Mesothelial cell of epicardium (in vitro differentiated cells): ENCODE data around the gene PTPRG. TPM values are rescaled to one million over a fixed set of nuclear protein-coding genes. Genes with fewer than 3 reads are reported as not detected.

Experiments
- DNase-seq, 2 experiments: peaks; one replicate each; pipeline ENCODE4 v3.0.0; 2021; ENCODE audit warnings: low spot score in 2 of 2; ENCODE audit not compliant: unreplicated experiment in 2 of 2
- H3K27ac Mint-ChIP-seq: 2 replicates; pipeline ENCODE4 v1.8.0; 2021; ENCODE audit warnings: mixed read lengths
- H3K27me3 Mint-ChIP-seq: 2 replicates; pipeline ENCODE4 v1.8.0; 2021; ENCODE audit warnings: low read depth, mixed read lengths
- H3K36me3 Mint-ChIP-seq: 2 replicates; pipeline ENCODE4 v1.8.0; 2021; ENCODE audit warnings: mixed read lengths
- H3K4me1 Mint-ChIP-seq: 2 replicates; pipeline ENCODE4 v1.8.0; 2021; ENCODE audit warnings: mixed read lengths
- H3K4me3 Mint-ChIP-seq: 2 replicates; pipeline ENCODE4 v1.8.0; 2021; ENCODE audit warnings: mild to moderate bottlenecking, moderate library complexity, mixed read lengths
- H3K9me3 Mint-ChIP-seq: 2 replicates; pipeline ENCODE4 v1.8.0; 2021; ENCODE audit warnings: mixed read lengths
- CTCF ChIP-seq: fragments of 200-600 bp; sonication (generic); IDR thresholded peaks from one replicate; pipeline ENCODE4 v1.5.0; 2021; ENCODE audit warnings: antibody characterized with exemption; ENCODE audit not compliant: unreplicated experiment
- total RNA-seq: library from RNA; stranded (reverse); gene quantifications from 3 replicates; pipeline ENCODE4 v1.2.1, GENCODE V29; 2021

Gene PTPRG
- total RNA-seq, 1 donor from 2014 or later = 40.4 TPM

- Mint-ChIP-seq H3K4me3 (no peak overlapping the region), H3K27ac (no peak overlapping the region), H3K9me3 (peaks cover 11% of the 10 kb centered on the region), H3K4me1 (peaks cover 15% of the 10 kb centered on the region), H3K36me3 (peaks cover 11% of the 10 kb centered on the region), H3K27me3 (no peaks in the 10 kb centered on the region)
- DNase-seq = no peak
- TF ChIP-seq CTCF = no peak
Observed at GRCh38 chr3:61934505-61934871, 373.1 kb downstream of the PTPRG start.

GRCh38 chr3:61935814-61936213 lies 374.4 kb downstream of the PTPRG start:
- TF ChIP-seq CTCF = no peak
- H3K4me3 Mint-ChIP-seq = no peak overlapping the region
- DNase-seq = no peak
- H3K27ac Mint-ChIP-seq = no peak overlapping the region
- no peaks in the 10 kb centered on the region for H3K27me3 Mint-ChIP-seq
- H3K4me1 Mint-ChIP-seq = peaks cover 16% of the 10 kb centered on the region
- H3K9me3 Mint-ChIP-seq = peaks cover 11% of the 10 kb centered on the region
- H3K36me3 Mint-ChIP-seq = peaks cover 11% of the 10 kb centered on the region

- Mint-ChIP-seq H3K9me3 (peaks cover 11% of the 10 kb centered on the region), H3K36me3 (peaks cover 11% of the 10 kb centered on the region), H3K27ac (no peak overlapping the region), H3K4me1 (peaks cover 16% of the 10 kb centered on the region), H3K27me3 (no peaks in the 10 kb centered on the region), H3K4me3 (no peak overlapping the region)
- DNase-seq = no peak
- peak; percentile 30 for TF ChIP-seq CTCF
Observed at GRCh38 chr3:61936344-61936937, 375.1 kb downstream of the PTPRG start.

DNA sequence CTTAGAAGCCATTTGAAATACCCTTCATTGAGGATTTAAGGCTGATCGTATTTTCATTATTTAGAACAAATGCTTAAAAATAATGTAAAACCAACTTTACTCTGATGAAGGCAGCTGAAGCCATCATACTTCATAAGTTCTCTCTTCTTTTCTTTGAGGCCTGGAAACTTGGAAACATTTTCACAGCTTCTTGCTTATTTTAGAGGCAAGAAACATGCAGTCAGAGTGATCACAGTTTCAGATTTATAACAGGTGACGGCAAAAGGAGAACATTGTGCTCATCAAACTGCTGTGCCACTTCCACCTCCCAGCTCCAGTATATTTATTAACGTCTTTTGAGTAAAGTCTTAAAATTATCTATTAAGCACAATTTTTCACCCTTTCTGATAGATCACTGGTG lies 376.1 kb downstream of the PTPRG start:
- H3K27me3 Mint-ChIP-seq = no peaks in the 10 kb centered on the region
- H3K9me3 Mint-ChIP-seq = peaks cover 11% of the 10 kb centered on the region
- H3K4me1 Mint-ChIP-seq = peaks cover 16% of the 10 kb centered on the region
- TF ChIP-seq CTCF = no peak
- H3K36me3 Mint-ChIP-seq = peaks cover 11% of the 10 kb centered on the region
- DNase-seq = no peak
- H3K4me3 Mint-ChIP-seq = no peak overlapping the region
- peak overlapping the region; percentile 39 for H3K27ac Mint-ChIP-seq

GRCh38 chr3:61938878-61939549 lies 377.6 kb downstream of the PTPRG start:
- H3K27me3 Mint-ChIP-seq = no peaks in the 10 kb centered on the region
- H3K9me3 Mint-ChIP-seq = peaks cover 16% of the 10 kb centered on the region
- no peak for TF ChIP-seq CTCF
- no peak for DNase-seq
- H3K4me1 Mint-ChIP-seq = peaks cover 16% of the 10 kb centered on the region
- peaks cover 14% of the 10 kb centered on the region for H3K36me3 Mint-ChIP-seq
- H3K4me3 Mint-ChIP-seq = no peak overlapping the region
- H3K27ac Mint-ChIP-seq = no peak overlapping the region
